NAMALWA (cell line): ENCODE results near the gene VEGFA.

Experiments used
- DNase-seq: peaks from one replicate; pipeline ENCODE4 v3.0.0-alpha.2; 2015; ENCODE audit warnings: low spot score

VEGFA gene

GRCh38 chr6:43759136-43759906 is 10.7 kb upstream of the VEGFA start:
- no peak for DNase-seq

GRCh38 chr6:43759907-43760206 is 10.2 kb upstream of the VEGFA start:
- no peak for DNase-seq

DNA sequence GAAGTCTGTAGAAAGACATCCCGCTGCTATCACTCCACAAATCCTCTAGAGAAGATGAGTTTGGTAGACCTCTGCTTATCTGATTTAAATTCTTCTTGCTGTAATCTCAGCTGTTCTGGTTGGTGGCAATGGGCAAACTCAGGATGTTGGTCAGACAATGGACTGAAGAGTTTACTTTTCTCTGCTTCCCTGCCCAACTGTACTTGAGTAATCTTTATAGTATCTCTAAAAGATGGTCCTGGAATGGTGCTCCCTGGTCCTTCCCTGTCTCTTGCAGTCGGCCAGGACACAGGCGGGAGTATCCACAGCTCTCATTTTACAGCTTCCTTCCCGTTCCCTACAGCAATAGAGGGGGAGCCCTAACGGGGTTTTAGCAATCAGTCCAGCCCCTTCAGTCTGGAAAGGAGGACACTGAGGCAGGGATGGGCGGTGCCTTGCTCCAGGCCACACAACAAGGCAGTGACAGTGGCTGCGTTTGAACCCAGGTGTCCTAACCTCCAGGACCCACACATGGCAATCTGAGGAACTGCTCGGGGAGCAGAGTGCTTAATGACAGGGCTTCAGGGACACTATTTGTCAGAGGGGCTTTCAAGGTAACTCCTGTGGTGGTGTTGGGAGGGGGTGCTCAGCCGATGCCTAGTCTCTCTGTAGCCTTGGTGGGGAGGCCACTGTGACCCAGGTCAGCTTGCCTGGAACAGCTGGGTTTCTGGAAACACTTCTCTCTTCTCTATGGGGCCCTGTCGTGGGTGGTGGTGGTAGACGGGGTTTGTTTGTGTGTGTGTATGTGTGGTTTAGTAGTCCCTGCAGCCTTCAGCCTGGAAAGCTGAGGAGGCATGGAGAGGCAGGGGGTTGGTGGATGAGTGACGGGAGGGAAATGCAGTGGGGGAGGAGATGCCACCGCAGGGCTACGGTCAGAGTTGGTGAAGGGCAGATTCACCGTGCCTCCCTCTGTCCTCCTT is 9.5 kb upstream of the VEGFA start:
- DNase-seq: no peak

GRCh38 chr6:43761666-43762409 is 8.2 kb upstream of the VEGFA start:
- no peak for DNase-seq

GRCh38 chr6:43762410-43762768 is 7.6 kb upstream of the VEGFA start:
- no peak for DNase-seq

- DNase-seq: no peak
Observed at GRCh38 chr6:43762966-43763695, 6.9 kb upstream of the VEGFA start.

- DNase-seq: no peak
Observed at GRCh38 chr6:43763812-43764522, 6.0 kb upstream of the VEGFA start.

- no peak for DNase-seq
Observed at GRCh38 chr6:43764772-43765171, 5.2 kb upstream of the VEGFA start.

DNA sequence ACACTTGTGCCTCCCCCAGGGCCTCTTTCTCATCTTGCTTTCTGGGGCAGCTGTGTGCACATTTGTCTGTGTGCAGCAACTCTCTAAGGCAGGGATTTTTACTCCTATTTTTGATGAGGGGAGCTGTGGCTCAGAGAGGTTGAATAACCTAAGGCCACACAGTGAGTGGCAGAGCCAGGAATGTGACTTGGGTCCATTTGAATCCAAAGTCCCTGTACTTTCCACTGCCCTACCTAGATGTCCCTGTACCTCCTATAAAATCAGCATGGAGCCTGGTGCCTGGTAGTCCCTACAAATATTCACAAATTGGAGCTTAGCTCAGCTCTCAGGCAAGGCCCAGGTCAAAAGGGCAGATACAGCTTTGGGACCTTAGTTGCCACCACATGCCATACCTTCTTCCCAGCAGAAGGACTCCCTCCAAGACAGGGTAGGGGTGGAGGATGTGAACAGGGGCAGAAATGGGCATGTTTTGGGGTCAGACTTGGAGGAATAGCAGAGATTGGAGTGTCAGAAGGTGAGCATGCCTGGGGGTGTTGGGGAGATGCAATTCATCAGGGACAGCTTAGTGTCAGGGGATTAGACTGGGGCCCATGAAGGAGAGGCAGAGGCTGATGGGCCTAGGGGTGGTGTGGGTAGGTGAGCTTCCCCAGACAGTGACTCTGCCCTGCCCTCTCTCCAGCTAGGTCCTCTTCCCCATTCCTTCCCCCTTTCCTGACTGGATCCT is 4.1 kb upstream of the VEGFA start:
- no peak for DNase-seq

DNA sequence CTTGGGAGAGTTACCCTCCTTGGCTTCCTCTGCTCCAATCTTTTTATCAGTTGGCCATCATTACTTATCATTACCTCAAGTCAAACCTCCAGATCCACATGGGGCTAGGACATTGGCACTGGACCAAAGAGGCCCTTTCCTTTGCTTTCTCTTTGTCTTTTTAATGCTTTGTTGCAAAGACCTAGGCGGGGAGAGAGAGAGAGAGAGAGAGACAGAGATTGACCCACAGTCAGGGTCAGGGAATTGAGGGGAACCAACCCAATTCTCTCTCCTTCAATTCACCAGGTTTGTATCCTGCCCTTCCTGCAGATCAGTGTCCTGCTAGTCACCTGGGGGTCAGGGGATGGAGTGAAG is 3.5 kb upstream of the VEGFA start:
- DNase-seq: no peak

DNA sequence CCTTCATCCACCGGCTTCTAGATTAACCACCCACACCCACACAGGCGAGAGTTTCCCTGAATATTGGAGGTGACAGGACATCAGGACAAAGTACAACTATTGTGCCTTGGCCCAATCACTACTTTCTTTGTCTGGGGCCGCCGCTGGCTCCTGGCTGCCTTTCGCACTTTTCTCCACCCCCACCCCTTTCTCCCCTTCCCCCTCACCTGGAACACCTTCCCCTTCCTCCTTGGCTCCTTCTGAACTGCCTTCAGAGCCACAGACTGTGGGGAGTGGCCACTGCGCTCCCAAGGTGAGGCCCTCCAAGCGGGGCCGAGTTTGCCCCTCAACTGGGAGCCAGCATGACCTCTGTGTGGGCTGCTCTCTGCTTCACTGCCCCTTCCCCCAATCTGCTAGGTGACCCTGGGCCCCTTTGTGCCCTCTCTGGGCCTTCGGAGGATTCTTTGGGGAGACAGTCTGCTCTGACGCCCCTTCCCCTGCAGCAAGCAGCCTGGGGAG is 3.0 kb upstream of the VEGFA start:
- DNase-seq: no peak

DNA sequence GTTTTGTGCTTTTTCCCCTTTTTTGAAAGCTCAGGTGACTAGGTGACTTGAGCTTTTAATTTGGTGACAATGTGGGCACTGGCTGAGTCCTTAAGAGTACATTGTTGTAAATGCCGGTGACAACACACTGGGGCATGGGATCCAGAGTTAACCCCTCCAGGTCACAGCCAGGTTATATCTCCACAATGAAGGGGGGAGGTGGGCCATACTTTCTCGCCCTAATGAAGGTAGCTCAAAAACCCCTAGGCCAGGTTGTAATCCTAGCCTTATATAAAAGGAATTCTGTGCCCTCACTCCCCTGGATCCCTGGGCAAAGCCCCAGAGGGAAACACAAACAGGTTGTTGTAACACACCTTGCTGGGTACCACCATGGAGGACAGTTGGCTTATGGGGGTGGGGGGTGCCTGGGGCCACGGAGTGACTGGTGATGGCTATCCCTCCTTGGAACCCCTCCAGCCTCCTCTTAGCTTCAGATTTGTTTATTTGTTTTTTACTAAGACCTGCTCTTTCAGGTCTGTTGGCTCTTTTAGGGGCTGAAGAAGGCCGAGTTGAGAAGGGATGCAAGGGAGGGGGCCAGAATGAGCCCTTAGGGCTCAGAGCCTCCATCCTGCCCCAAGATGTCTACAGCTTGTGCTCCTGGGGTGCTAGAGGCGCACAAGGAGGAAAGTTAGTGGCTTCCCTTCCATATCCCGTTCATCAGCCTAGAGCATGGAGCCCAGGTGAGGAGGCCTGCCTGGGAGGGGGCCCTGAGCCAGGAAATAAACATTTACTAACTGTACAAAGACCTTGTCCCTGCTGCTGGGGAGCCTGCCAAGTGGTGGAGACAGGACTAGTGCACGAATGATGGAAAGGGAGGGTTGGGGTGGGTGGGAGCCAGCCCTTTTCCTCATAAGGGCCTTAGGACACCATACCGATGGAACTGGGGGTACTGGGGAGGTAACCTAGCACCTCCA is 2.2 kb upstream of the VEGFA start:
- no peak for DNase-seq

DNA sequence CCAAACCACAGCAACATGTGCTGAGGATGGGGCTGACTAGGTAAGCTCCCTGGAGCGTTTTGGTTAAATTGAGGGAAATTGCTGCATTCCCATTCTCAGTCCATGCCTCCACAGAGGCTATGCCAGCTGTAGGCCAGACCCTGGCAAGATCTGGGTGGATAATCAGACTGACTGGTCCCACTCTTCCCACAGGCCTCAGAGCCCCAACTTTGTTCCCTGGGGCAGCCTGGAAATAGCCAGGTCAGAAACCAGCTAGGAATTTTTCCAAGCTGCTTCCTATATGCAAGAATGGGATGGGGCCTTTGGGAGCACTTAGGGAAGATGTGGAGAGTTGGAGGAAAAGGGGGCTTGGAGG is 1.5 kb upstream of the VEGFA start:
- DNase-seq: no peak

- DNase-seq: no peak
Observed at GRCh38 chr6:43768983-43769525, 957 bp upstream of the VEGFA start.

GRCh38 chr6:43770372-43771209 is 580 bp downstream of the VEGFA start:
- DNase-seq: peak; percentile 73

GRCh38 chr6:43771210-43771857 is 1.3 kb downstream of the VEGFA start:
- peak; percentile 77 for DNase-seq

DNA sequence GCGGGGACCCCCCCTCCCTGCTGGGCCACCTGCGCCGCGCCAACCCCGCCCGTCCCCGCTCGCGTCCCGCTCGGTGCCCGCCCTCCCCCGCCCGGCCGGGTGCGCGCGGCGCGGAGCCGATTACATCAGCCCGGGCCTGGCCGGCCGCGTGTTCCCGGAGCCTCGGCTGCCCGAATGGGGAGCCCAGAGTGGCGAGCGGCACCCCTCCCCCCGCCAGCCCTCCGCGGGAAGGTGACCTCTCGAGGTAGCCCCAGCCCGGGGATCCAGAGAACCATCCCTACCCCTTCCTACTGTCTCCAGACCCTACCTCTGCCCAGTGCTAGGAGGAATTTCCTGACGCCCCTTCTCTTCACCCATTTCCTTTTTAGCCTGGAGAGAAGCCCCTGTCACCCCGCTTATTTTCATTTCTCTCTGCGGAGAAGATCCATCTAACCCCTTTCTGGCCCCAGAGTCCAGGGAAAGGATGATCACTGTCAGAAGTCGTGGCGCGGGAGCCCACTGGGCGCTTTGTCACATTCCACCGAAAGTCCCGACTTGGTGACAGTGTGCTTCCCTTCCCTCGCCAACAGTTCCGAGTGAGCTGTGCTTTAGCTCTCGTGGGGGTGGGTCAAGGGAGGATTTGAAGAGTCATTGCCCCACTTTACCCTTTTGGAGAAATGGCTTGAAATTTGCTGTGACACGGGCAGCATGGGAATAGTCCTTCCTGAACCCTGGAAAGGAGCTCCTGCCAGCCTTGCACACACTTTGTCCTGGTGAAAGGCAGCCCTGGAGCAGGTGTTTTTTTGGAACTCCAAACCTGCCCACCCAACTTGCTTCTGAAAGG is 2.1 kb downstream of the VEGFA start:
- DNase-seq: peak; percentile 79
